Caki2 (cell line): ENCODE data around the gene PROK1. TPM values are rescaled to one million over a fixed set of nuclear protein-coding genes. Genes with fewer than 3 reads are reported as not detected.
"Not testable (repeated sequence)": the region's sequence is repeated elsewhere in the genome, so short reads cannot be mapped to it uniquely, and the experiment has no call there.

Experiments
- DNase-seq: peaks from one replicate; pipeline ENCODE4 v3.0.0-alpha.2; 2015; ENCODE audit warnings: low read depth
- in situ Hi-C: cut with HindIII; loops from 2 replicates; pipeline ENCODE4 v1.10.0; 2016; ENCODE audit warnings: low sequenced_read_pairs, low pct_unique_long_range_greater_than_20kb, mixed read lengths
- total RNA-seq: library from RNA; depleted of rRNA; stranded (reverse); fragments of >200 nt; shearing (Covaris generic); gene quantifications from 2 replicates; pipeline ENCODE4 v1.2.3, GENCODE V29; 2014; ENCODE audit warnings: low replicate concordance

The PROK1 gene
- total RNA-seq, 1 experiment from 2014 or later: not detected

DNA sequence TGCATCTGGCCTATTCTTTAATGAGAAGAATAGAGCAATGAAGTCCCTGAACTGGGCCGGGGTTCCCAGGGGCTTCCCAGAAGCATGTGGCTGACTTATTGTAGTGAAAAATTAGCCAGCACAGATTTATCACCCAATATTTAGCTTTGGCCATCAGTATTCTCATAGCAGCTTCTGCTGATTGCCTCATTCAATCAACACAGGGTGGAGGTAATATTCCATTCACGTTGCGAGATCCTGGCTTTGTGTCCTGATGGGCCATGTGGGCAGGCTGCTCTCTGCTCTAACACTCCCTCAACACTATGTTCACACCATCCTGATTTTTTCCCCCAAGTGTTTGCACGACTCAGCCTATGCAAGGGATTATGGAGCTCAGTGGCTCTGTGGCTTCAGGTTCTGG is 22.0 kb upstream of the PROK1 start:
- in situ Hi-C loops: no loop called here

DNA sequence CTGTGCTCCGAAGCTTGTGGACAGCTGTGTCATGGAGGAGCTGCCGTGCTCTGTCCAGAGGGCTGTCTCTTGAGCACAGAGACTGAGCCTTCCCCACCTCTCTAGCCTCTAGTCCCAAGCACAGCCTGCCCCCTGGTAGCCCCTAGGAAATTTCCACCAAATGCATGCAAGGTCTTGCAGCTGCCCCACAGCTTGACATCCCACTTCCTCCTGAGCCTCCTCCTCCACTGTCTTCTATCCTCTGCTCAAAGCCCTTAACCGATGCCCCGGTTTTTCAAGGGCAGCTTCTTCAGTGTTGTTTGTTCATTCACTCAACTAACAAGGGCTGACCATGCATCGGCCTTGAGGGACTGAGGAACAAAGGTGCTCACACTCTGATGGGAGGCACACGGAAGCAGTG is 20.6 kb upstream of the PROK1 start:
- no peak for DNase-seq
- in situ Hi-C loops: no loop called here

More for the DNA sequence above, 22.0 kb upstream of the PROK1 start:
- no peak for DNase-seq

DNA sequence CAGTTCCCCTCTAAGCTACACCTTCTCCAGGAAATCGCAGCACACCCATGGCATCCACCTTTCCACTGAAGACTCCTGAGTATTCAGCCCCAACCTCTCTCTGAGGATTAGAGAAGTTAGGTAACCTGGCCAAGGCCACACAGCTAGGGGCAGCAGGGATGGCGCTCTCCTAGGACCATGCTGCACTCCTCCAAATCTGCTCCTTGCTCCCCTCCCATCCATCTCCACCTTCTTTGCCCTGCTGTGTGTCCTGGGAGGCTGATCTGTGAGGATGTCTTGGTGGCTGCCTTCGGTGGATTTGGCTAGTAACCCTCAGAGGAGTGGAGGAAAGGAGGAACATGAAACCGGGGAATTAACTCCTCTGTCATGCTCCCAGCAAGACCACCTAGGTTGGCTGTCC is 20.0 kb upstream of the PROK1 start:
- DNase-seq: no peak
- in situ Hi-C loops: no loop called here

GRCh38 chr1:110433213-110433612 is 17.7 kb upstream of the PROK1 start:
- in situ Hi-C loops: no loop called here

GRCh38 chr1:110433803-110434202 is 17.1 kb upstream of the PROK1 start:
- in situ Hi-C loops: no loop called here
- peak; percentile 58 for DNase-seq

More at GRCh38 chr1:110433213-110433612, 17.7 kb upstream of the PROK1 start:
- no peak for DNase-seq

GRCh38 chr1:110434946-110435345 is 16.0 kb upstream of the PROK1 start:
- in situ Hi-C loops: no loop called here
- no peak for DNase-seq

- in situ Hi-C loops: no loop called here
- DNase-seq: no peak
These were observed 14.3 kb upstream of the PROK1 start for GRCh38 chr1:110436635-110437034.

GRCh38 chr1:110437645-110438299 is 13.2 kb upstream of the PROK1 start:
- DNase-seq, in situ Hi-C loops: not testable (repeated sequence)

- in situ Hi-C loops: no loop called here
These were observed 12.1 kb upstream of the PROK1 start for GRCh38 chr1:110438893-110439292.

GRCh38 chr1:110439873-110440272 is 11.1 kb upstream of the PROK1 start:
- in situ Hi-C loops: not testable (repeated sequence)
- peak; percentile 8 for DNase-seq

More at GRCh38 chr1:110438893-110439292, 12.1 kb upstream of the PROK1 start:
- no peak for DNase-seq

- no peak for DNase-seq
- in situ Hi-C loops: no loop called here
These were observed 10.1 kb upstream of the PROK1 start for GRCh38 chr1:110440877-110441276.

DNA sequence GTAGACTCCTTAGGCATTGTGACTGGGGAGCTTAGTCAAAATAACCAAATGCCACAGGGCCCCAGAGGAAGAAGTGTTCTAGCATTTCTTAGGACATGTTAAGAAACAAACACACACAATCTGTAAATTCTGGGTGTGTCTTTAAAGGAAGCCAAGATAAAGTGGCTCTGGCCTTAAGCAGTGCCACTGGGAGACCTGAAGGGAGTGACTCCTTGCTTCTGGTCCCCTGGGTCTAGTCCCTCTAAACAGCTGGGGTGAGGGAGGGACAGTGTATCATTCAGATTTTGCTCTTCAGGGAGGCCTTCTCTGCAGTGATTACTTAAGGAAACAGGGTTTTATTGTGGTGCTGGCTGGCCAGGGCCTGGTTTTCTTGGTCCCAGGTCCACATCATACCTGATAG is 9.1 kb upstream of the PROK1 start:
- in situ Hi-C loops: no loop called here
- no peak for DNase-seq

- in situ Hi-C loops: no loop called here
- DNase-seq: no peak
These were observed 7.5 kb upstream of the PROK1 start for GRCh38 chr1:110443451-110443850.

GRCh38 chr1:110444561-110444960 is 6.4 kb upstream of the PROK1 start:
- in situ Hi-C loops: no loop called here
- no peak for DNase-seq

DNA sequence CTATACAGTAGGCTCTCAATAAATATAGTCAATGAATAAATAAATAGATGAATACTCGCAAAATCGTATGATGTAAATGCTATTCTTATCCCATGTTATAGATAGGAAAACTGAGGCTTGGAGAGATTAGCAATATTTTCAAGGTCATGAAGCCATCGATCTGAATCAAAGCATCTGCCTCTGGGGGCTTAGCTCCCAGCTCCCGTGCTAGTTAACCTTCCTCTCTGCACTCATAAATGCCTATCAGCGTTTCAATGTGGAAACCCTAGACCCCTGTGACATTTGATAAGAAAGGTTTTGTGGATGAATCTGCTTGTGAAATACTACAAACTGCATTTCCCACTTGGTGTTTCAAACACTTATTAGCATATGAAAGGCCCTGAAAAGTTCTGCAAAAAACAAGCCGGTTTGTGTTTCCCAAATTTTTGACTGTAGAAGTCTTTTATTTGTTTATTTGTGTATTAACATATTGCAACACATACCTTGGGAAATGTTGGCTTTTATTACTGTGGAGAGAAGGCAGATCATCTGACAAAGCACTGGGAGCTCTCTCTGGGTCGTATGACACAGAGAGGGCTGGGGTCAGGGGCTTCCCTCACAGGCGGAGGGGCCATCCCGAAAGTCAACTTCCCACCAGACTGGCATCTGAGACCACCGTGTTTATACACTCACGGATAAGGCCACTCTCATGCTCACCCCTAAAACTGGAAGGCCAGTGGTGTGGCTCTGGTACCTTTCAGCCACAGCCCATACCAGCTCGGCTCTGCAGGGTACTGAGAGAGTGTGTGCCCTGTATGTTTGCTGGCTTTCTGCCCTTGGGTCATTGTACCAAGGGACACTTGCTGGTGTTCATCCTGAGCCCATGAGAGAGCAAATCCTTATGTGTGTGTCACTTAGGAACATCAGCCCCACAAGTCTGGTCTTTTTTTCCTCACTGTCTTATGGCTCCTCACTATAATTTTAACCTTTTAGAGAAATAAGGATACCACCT is 993 bp upstream of the PROK1 start:
- in situ Hi-C loops: no loop called here

DNA sequence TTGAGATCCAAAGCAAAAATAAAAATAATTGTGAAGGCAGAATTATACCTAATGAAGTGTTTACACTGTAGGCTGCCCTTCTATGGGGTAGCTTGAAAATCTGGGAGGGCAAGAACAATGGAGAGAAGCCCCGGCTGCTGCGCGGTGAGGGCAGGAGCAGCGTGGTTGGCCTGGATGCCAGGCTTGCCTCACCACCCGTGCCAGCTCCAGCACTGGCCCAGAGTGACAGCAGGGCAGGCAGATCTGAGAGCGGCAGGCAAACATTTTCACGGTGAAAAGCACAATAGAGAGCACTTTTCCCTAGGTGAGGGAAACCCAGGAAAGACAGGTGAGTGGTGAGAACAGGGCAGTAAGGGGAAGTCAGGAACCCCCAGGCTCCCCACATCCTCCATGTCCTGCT is 1.4 kb downstream of the PROK1 start:
- in situ Hi-C loops: no loop called here
- no peak for DNase-seq

More for the DNA sequence above, 993 bp upstream of the PROK1 start:
- DNase-seq: no peak

DNA sequence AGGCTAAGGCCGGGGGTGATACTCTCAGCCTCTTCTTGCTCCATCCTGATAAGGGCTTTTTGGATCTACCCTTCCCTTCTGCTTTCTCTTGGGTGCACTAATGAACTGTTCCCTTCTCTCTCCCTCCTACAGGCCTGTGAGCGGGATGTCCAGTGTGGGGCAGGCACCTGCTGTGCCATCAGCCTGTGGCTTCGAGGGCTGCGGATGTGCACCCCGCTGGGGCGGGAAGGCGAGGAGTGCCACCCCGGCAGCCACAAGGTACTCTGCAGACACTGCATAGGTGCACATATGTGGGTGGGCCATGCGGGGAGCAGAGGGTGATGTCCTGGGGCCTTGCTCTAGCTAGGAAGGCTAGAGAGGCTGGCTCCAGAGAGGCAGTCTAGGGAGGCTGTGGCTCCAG is 2.9 kb downstream of the PROK1 start:
- in situ Hi-C loops: no loop called here
- DNase-seq: no peak

- in situ Hi-C loops: no loop called here
- DNase-seq: no peak
These were observed 3.4 kb downstream of the PROK1 start for GRCh38 chr1:110454328-110454727.

DNA sequence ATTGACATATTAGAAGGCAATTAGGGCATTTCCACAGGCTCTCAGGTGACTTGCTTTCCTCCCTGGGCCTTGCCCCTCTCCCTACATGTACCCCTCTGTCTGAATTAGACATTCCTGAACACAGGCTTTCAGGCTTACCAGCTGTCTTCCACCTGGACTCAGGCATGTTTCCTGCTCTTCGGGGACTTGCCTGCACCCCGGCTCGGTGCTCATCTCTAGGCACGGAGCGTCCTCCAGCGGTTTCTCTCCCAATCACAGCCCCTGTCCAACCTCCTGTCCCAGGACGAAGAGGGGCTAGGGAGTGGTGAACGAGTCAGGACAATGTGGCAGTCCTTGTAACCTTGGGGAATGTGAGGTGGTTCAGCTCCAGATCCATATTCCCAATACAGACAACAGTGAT is 4.2 kb downstream of the PROK1 start:
- DNase-seq: no peak
- in situ Hi-C loops: no loop called here
